IPS DF 4.7 (cell line): ENCODE results near the gene ABCC2.

ENCODE experiments used
- DNase-seq: peaks from one replicate; pipeline ENCODE4 v3.0.0-alpha.2; 2013; ENCODE audit warnings: low spot score; ENCODE audit errors: extremely low read depth

Gene ABCC2

GRCh38 chr10:99770408-99771045 is 11.9 kb upstream of the ABCC2 start:
- DNase-seq: no peak

GRCh38 chr10:99775850-99776249 is 6.6 kb upstream of the ABCC2 start:
- DNase-seq: no peak

- no peak for DNase-seq
Measured at GRCh38 chr10:99777918-99778714, 4.3 kb upstream of the ABCC2 start.

- no peak for DNase-seq
Measured at GRCh38 chr10:99779335-99779734, 3.1 kb upstream of the ABCC2 start.

- DNase-seq: no peak
Measured at GRCh38 chr10:99781734-99782429, 558 bp upstream of the ABCC2 start.

GRCh38 chr10:99784016-99784726 is 1.7 kb downstream of the ABCC2 start:
- DNase-seq: no peak

GRCh38 chr10:99784727-99785441 is 2.4 kb downstream of the ABCC2 start:
- DNase-seq: no peak

GRCh38 chr10:99785646-99786045 is 3.2 kb downstream of the ABCC2 start:
- peak; percentile 30 for DNase-seq

- DNase-seq: no peak
Measured at GRCh38 chr10:99787311-99787710, 4.9 kb downstream of the ABCC2 start.

- no peak for DNase-seq
Measured at GRCh38 chr10:99787782-99788445, 5.5 kb downstream of the ABCC2 start.

- DNase-seq: no peak
Measured at GRCh38 chr10:99788598-99789256, 6.3 kb downstream of the ABCC2 start.

- DNase-seq: no peak
Measured at GRCh38 chr10:99791831-99792230, 9.4 kb downstream of the ABCC2 start.

GRCh38 chr10:99793819-99794218 is 11.4 kb downstream of the ABCC2 start:
- no peak for DNase-seq

GRCh38 chr10:99796928-99797327 is 14.5 kb downstream of the ABCC2 start:
- DNase-seq: no peak

GRCh38 chr10:99798031-99798430 is 15.6 kb downstream of the ABCC2 start:
- DNase-seq: no peak

- DNase-seq: no peak
Measured at GRCh38 chr10:99798920-99799319, 16.5 kb downstream of the ABCC2 start.

- DNase-seq: no peak
Measured at GRCh38 chr10:99799613-99800012, 17.2 kb downstream of the ABCC2 start.

- DNase-seq: no peak
Measured at GRCh38 chr10:99804471-99804870, 22.0 kb downstream of the ABCC2 start.

GRCh38 chr10:99805190-99805589 is 22.8 kb downstream of the ABCC2 start:
- no peak for DNase-seq

GRCh38 chr10:99806091-99806490 is 23.7 kb downstream of the ABCC2 start:
- DNase-seq: no peak
